Uterus (tissue), 2 donors: ENCODE data around the gene AUTS2.

Experiments
- CTCF ChIP-seq, 4 experiments: fragments of 200-600 bp in 2 of 4; fragments of 450-650 bp in 2 of 4; sonication (generic) in 2 of 4; IDR thresholded peaks; one replicate each; pipeline ENCODE4 v1.5.1; 2016 to 2019; ENCODE audit warnings: antibody characterized with exemption in 4 of 4, mild to moderate bottlenecking in 2 of 4, moderate library complexity in 1 of 4
- POLR2A ChIP-seq, 2 donors: fragments of 450-650 bp; IDR thresholded peaks; one replicate each; pipeline ENCODE4 v1.6.1; 2016; ENCODE audit warnings: antibody characterized with exemption in 2 of 2, mild to moderate bottlenecking in 1 of 2, moderate library complexity in 1 of 2

GRCh38 chr7:69744026-69744425, 145.8 kb downstream of the AUTS2 start:
- no peak for TF ChIP-seq CTCF (IDR thresholded peaks at IDR 0.05)
- no peak for TF ChIP-seq POLR2A (IDR thresholded peaks at IDR 0.05)
